Hepatocyte (in vitro differentiated cells): ENCODE results near the gene HEBP1. TPM values are rescaled to one million over a fixed set of nuclear protein-coding genes. Genes with fewer than 3 reads are reported as not detected.

Source experiments
- DNase-seq: peaks from one replicate; pipeline ENCODE4 v3.0.0-alpha.2; 2016; ENCODE audit warnings: low spot score
- H2AFZ ChIP-seq: fragments of 200-600 bp; sonication (generic); 2 replicates; pipeline ENCODE4 v1.6.0; 2016; ENCODE audit warnings: antibody characterized with exemption, mild to moderate bottlenecking
- H3K27ac ChIP-seq: fragments of 200-600 bp; sonication (generic); 2 replicates; pipeline ENCODE4 v1.5.1; 2016; ENCODE audit warnings: mild to moderate bottlenecking
- H3K27me3 ChIP-seq: fragments of 200-600 bp; sonication (generic); 2 replicates; pipeline ENCODE4 v1.6.1; 2016
- H3K36me3 ChIP-seq: fragments of 200-600 bp; sonication (generic); replicated peaks from 2 replicates; pipeline ENCODE4 v1.5.1; 2016; ENCODE audit warnings: low read depth; ENCODE audit not compliant: insufficient read depth
- H3K4me1 ChIP-seq: fragments of 200-600 bp; sonication (generic); 2 replicates; pipeline ENCODE4 v1.5.1; 2016; ENCODE audit warnings: mild to moderate bottlenecking, moderate library complexity; ENCODE audit not compliant: insufficient read depth
- H3K4me2 ChIP-seq: fragments of 200-600 bp; sonication (generic); 2 replicates; pipeline ENCODE4 v1.6.0; 2016
- H3K4me3 ChIP-seq: fragments of 200-600 bp; sonication (generic); 2 replicates; pipeline ENCODE4 v1.5.1; 2016; ENCODE audit warnings: mild to moderate bottlenecking
- H3K79me2 ChIP-seq: fragments of 200-600 bp; sonication (generic); 2 replicates; pipeline ENCODE4 v1.6.0; 2017; ENCODE audit warnings: mild to moderate bottlenecking
- H3K9me2 ChIP-seq: fragments of 200-600 bp; sonication (generic); replicated peaks from 2 replicates; pipeline ENCODE4 v1.6.0; 2017; ENCODE audit warnings: mild to moderate bottlenecking; ENCODE audit not compliant: insufficient read depth
- H3K9me3 ChIP-seq: fragments of 200-600 bp; sonication (generic); 2 replicates; pipeline ENCODE4 v1.5.1; 2016; ENCODE audit warnings: low read depth, mild to moderate bottlenecking
- H4K20me1 ChIP-seq: fragments of 200-600 bp; sonication (generic); 2 replicates; pipeline ENCODE4 v1.6.0; 2016; ENCODE audit warnings: mild to moderate bottlenecking; ENCODE audit not compliant: insufficient read depth, poor library complexity, severe bottlenecking
- CTCF ChIP-seq: fragments of 200-600 bp; sonication (generic); IDR thresholded peaks from 2 replicates; pipeline ENCODE4 v1.5.1; 2016; ENCODE audit warnings: antibody characterized with exemption, mild to moderate bottlenecking; ENCODE audit not compliant: poor library complexity
- EZH2 ChIP-seq: fragments of 200-600 bp; sonication (generic); IDR thresholded peaks from 2 replicates; pipeline ENCODE4 v1.6.1; 2016; ENCODE audit warnings: antibody characterized with exemption, mild to moderate bottlenecking, borderline replicate concordance
- EZH2phosphoT487 ChIP-seq: fragments of 200-600 bp; sonication (generic); IDR thresholded peaks from one replicate; pipeline ENCODE4 v1.6.1; 2018; ENCODE audit warnings: antibody characterized with exemption, mild to moderate bottlenecking, low read depth, moderate library complexity; ENCODE audit not compliant: unreplicated experiment, severe bottlenecking
- WGBS: methylation state at CpG from one replicate; pipeline ENCODE4 v1.1.6; 2016; ENCODE audit warnings: low lambda C conversion rate; ENCODE audit errors: missing lambda C conversion rate; 5-methylcytosine and 5-hydroxymethylcytosine counted together
- polyA plus RNA-seq: library from polyadenylated mRNA; unstranded; fragments of >200 nt; fragmentation: Nextera tagmentation; extraction: Ambion mirVana; gene quantifications from 2 replicates; pipeline ENCODE4 v1.2.1, GENCODE V29; 2016
- total RNA-seq: library from RNA; depleted of rRNA; stranded (reverse); fragments of >200 nt; gene quantifications from 2 replicates; pipeline ENCODE4 v1.2.3, GENCODE V29; 2014

The HEBP1 gene
- total and polyA plus RNA-seq, 2 experiments from 2014 or later = 30.1 to 89.5 TPM

- Histone ChIP-seq H3K9me3 (no peaks in the 10 kb centered on the region), H3K36me3 (no peaks in the 10 kb centered on the region), H4K20me1 (no peaks in the 10 kb centered on the region), H3K27me3 (peaks cover 2% of the 10 kb centered on the region), H3K4me3 (no peak overlapping the region), H3K9me2 (no peaks in the 10 kb centered on the region), H3K27ac (no peak overlapping the region), H2AFZ (no peak overlapping the region), H3K79me2 (no peaks in the 10 kb centered on the region), H3K4me2 (no peak overlapping the region), H3K4me1 (no peaks in the 10 kb centered on the region)
- no peak for TF ChIP-seq EZH2phosphoT487
- TF ChIP-seq CTCF = no peak
- no peak for TF ChIP-seq EZH2
- DNase-seq = no peak
These were observed 27.4 kb upstream of the HEBP1 start for GRCh38 chr12:13027508-13027907.

GRCh38 chr12:13027032-13027431 lies 27.0 kb upstream of the HEBP1 start:
- no peak for TF ChIP-seq EZH2phosphoT487
- TF ChIP-seq EZH2 = no peak
- no peak for TF ChIP-seq CTCF
- Histone ChIP-seq H4K20me1 (no peaks in the 10 kb centered on the region), H3K4me2 (no peak overlapping the region), H3K36me3 (no peaks in the 10 kb centered on the region), H3K4me3 (no peak overlapping the region), H2AFZ (no peak overlapping the region), H3K9me2 (no peaks in the 10 kb centered on the region), H3K27me3 (peaks cover 2% of the 10 kb centered on the region), H3K27ac (no peak overlapping the region), H3K9me3 (no peaks in the 10 kb centered on the region), H3K79me2 (no peaks in the 10 kb centered on the region), H3K4me1 (no peaks in the 10 kb centered on the region)
- no peak for DNase-seq
- 82% methylated on average over 2 of the region's 2 CpGs for WGBS

DNA sequence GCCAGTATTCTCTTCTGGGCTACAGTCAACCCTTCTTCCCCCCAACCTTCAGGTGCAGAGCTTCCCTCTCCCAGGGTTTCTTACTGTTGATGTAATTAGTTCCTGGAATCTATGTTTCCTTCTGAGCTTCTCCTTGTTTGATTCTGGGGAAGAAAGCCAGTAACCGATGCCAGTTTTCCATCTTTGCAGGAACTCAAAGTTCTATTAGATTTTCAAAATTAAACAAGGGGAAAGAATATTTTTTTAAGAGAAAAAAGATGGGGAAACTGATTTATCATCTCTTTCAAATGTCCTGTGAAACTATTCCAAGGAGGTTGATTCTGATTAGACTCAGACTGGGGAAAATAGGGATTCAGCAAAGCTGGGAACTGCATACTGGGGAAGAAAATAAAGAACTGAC lies 26.2 kb upstream of the HEBP1 start:
- TF ChIP-seq CTCF (no peak), EZH2 (no peak), EZH2phosphoT487 (no peak)
- WGBS = 91% methylated on average over 1 of the region's 1 CpG
- no peaks in the 10 kb centered on the region for H3K36me3 ChIP-seq
- H3K4me2 ChIP-seq = no peak overlapping the region
- H3K4me3 ChIP-seq = no peak overlapping the region
- H4K20me1 ChIP-seq = no peaks in the 10 kb centered on the region
- peaks cover 2% of the 10 kb centered on the region for H3K27me3 ChIP-seq
- H2AFZ ChIP-seq = no peak overlapping the region
- no peak overlapping the region for H3K27ac ChIP-seq
- H3K9me3 ChIP-seq = no peaks in the 10 kb centered on the region
- DNase-seq = no peak
- no peaks in the 10 kb centered on the region for H3K4me1 ChIP-seq
- H3K9me2 ChIP-seq = no peaks in the 10 kb centered on the region
- no peaks in the 10 kb centered on the region for H3K79me2 ChIP-seq

GRCh38 chr12:13024531-13024916 lies 24.5 kb upstream of the HEBP1 start:
- peaks cover 2% of the 10 kb centered on the region for H3K27me3 ChIP-seq
- no peaks in the 10 kb centered on the region for H3K79me2 ChIP-seq
- 89% methylated on average over 5 of the region's 5 CpGs for WGBS
- no peaks in the 10 kb centered on the region for H3K4me1 ChIP-seq
- no peaks in the 10 kb centered on the region for H3K9me3 ChIP-seq
- H3K36me3 ChIP-seq = no peaks in the 10 kb centered on the region
- TF ChIP-seq EZH2phosphoT487 (no peak), CTCF (no peak), EZH2 (no peak)
- no peak overlapping the region for H3K4me2 ChIP-seq
- H3K4me3 ChIP-seq = no peak overlapping the region
- H4K20me1 ChIP-seq = no peaks in the 10 kb centered on the region
- no peak for DNase-seq
- H2AFZ ChIP-seq = no peak overlapping the region
- no peak overlapping the region for H3K27ac ChIP-seq
- H3K9me2 ChIP-seq = no peaks in the 10 kb centered on the region
